IPS-18c (cell line): ENCODE data around the gene MICAL2.

Experiments
- H3K4me3 ChIP-seq: 2 replicates; pipeline ENCODE4 v1.7.0; 2013; ENCODE audit warnings: low read depth, mild to moderate bottlenecking, low read length, moderate library complexity; ENCODE audit not compliant: insufficient read depth
- H3K9me3 ChIP-seq: one replicate; pipeline ENCODE4 v1.6.1; 2013; ENCODE audit warnings: mild to moderate bottlenecking, low read length, moderate library complexity; ENCODE audit not compliant: control insufficient read depth, insufficient read depth

MICAL2 gene

GRCh38 chr11:12110201-12110713 lies at the start of gene MICAL2:
Gene MICAL2 (plus strand): TSS chr11:12110590. CDS start chr11:12162156, 51,566 bp downstream.
- Histone ChIP-seq H3K9me3 (no peaks in the 10 kb centered on the region), H3K4me3 (peak within 1 kb of the TSS; percentile 59)

- Histone ChIP-seq H3K4me3 (no peak overlapping the region), H3K9me3 (no peaks in the 10 kb centered on the region)
These were observed 48.4 kb upstream of the MICAL2 start for GRCh38 chr11:12061851-12062560.

- Histone ChIP-seq H3K4me3 (no peak overlapping the region), H3K9me3 (no peaks in the 10 kb centered on the region)
These were observed 47.1 kb upstream of the MICAL2 start for GRCh38 chr11:12063251-12063650.

- H3K4me3 ChIP-seq: no peak overlapping the region
- no peaks in the 10 kb centered on the region for H3K9me3 ChIP-seq
These were observed 46.0 kb upstream of the MICAL2 start for GRCh38 chr11:12064136-12064953.

GRCh38 chr11:12064954-12065280 lies 45.5 kb upstream of the MICAL2 start:
- no peaks in the 10 kb centered on the region for H3K9me3 ChIP-seq
- no peak overlapping the region for H3K4me3 ChIP-seq

GRCh38 chr11:12066056-12066798 lies 44.2 kb upstream of the MICAL2 start:
- H3K9me3 ChIP-seq: no peaks in the 10 kb centered on the region

GRCh38 chr11:12066799-12067508 lies 43.4 kb upstream of the MICAL2 start:
- Histone ChIP-seq H3K4me3 (no peak overlapping the region), H3K9me3 (no peaks in the 10 kb centered on the region)

More at GRCh38 chr11:12066056-12066798, 44.2 kb upstream of the MICAL2 start:
- H3K4me3 ChIP-seq: no peak overlapping the region

- H3K9me3 ChIP-seq: no peaks in the 10 kb centered on the region
These were observed 42.5 kb upstream of the MICAL2 start for GRCh38 chr11:12067796-12068357.

GRCh38 chr11:12069066-12069676 lies 41.2 kb upstream of the MICAL2 start:
- Histone ChIP-seq H3K9me3 (no peaks in the 10 kb centered on the region), H3K4me3 (no peak overlapping the region)

More at GRCh38 chr11:12067796-12068357, 42.5 kb upstream of the MICAL2 start:
- no peak overlapping the region for H3K4me3 ChIP-seq

GRCh38 chr11:12070446-12071267 lies 39.7 kb upstream of the MICAL2 start:
- H3K4me3 ChIP-seq: no peak overlapping the region

GRCh38 chr11:12071574-12071973 lies 38.8 kb upstream of the MICAL2 start:
- Histone ChIP-seq H3K9me3 (no peaks in the 10 kb centered on the region), H3K4me3 (no peak overlapping the region)

More at GRCh38 chr11:12070446-12071267, 39.7 kb upstream of the MICAL2 start:
- H3K9me3 ChIP-seq: no peaks in the 10 kb centered on the region

- Histone ChIP-seq H3K9me3 (no peaks in the 10 kb centered on the region), H3K4me3 (no peak overlapping the region)
These were observed 37.0 kb upstream of the MICAL2 start for GRCh38 chr11:12073436-12073835.

GRCh38 chr11:12073886-12074285 lies 36.5 kb upstream of the MICAL2 start:
- Histone ChIP-seq H3K9me3 (no peaks in the 10 kb centered on the region), H3K4me3 (no peak overlapping the region)

- Histone ChIP-seq H3K9me3 (no peaks in the 10 kb centered on the region), H3K4me3 (no peak overlapping the region)
These were observed 35.7 kb upstream of the MICAL2 start for GRCh38 chr11:12074529-12075195.

- no peaks in the 10 kb centered on the region for H3K9me3 ChIP-seq
- no peak overlapping the region for H3K4me3 ChIP-seq
These were observed 35.1 kb upstream of the MICAL2 start for GRCh38 chr11:12075291-12075690.
